KBM-7 (cell line): ENCODE measurements around the gene HHLA2.

ENCODE experiments used
- DNase-seq: peaks from one replicate; pipeline ENCODE4 v3.0.0-alpha.2; 2015
- in situ Hi-C: fragments of 300-500 bp; cut with MboI; formaldehyde crosslinking; loops from 2 replicates; pipeline ENCODE4 v1.14.3; 2020; ENCODE audit warnings: low sequenced_read_pairs, low pct_unique_long_range_greater_than_20kb, mixed read lengths

Gene HHLA2

GRCh38 chr3:108295421-108296175, 750 bp upstream of the HHLA2 start:
- in situ Hi-C loops = no loop called here
- DNase-seq = peak; percentile 30

GRCh38 chr3:108297647-108298046, 1.3 kb downstream of the HHLA2 start:
- in situ Hi-C loops = no loop called here

GRCh38 chr3:108298056-108298455, 1.7 kb downstream of the HHLA2 start:
- in situ Hi-C loops = no loop called here
- no peak for DNase-seq

More at GRCh38 chr3:108297647-108298046, 1.3 kb downstream of the HHLA2 start:
- DNase-seq = no peak

- in situ Hi-C loops = no loop called here
- no peak for DNase-seq
Measured at GRCh38 chr3:108300103-108300849, 3.9 kb downstream of the HHLA2 start.

- in situ Hi-C loops = no loop called here
- no peak for DNase-seq
Measured at GRCh38 chr3:108301695-108302404, 5.5 kb downstream of the HHLA2 start.

- in situ Hi-C loops = no loop called here
- no peak for DNase-seq
Measured at GRCh38 chr3:108302570-108302969, 6.2 kb downstream of the HHLA2 start.

GRCh38 chr3:108305484-108306172, 9.3 kb downstream of the HHLA2 start:
- DNase-seq = no peak
- in situ Hi-C loops = no loop called here

- DNase-seq = peak; percentile 92
- in situ Hi-C loops = no loop called here
Measured at GRCh38 chr3:108311797-108312196, 15.4 kb downstream of the HHLA2 start.

GRCh38 chr3:108312656-108313055, 16.3 kb downstream of the HHLA2 start:
- DNase-seq = no peak

GRCh38 chr3:108315767-108316301, 19.5 kb downstream of the HHLA2 start:
- no peak for DNase-seq
- in situ Hi-C loops = no loop called here

More at GRCh38 chr3:108312656-108313055, 16.3 kb downstream of the HHLA2 start:
- in situ Hi-C loops = no loop called here

GRCh38 chr3:108319428-108320082, 23.2 kb downstream of the HHLA2 start:
- DNase-seq = peak; percentile 49
- in situ Hi-C loops = no loop called here

GRCh38 chr3:108320746-108321350, 24.5 kb downstream of the HHLA2 start:
- no peak for DNase-seq
- in situ Hi-C loops = no loop called here

- in situ Hi-C loops = no loop called here
- peak; percentile 43 for DNase-seq
Measured at GRCh38 chr3:108322352-108322751, 26.0 kb downstream of the HHLA2 start.

GRCh38 chr3:108324177-108324576, 27.8 kb downstream of the HHLA2 start:
- DNase-seq = no peak
- in situ Hi-C loops = no loop called here

GRCh38 chr3:108327168-108327567, 30.8 kb downstream of the HHLA2 start:
- no peak for DNase-seq
- in situ Hi-C loops = no loop called here

- DNase-seq = peak; percentile 51
- in situ Hi-C loops = no loop called here
Measured at GRCh38 chr3:108328821-108329486, 32.6 kb downstream of the HHLA2 start.

GRCh38 chr3:108329508-108329907, 33.2 kb downstream of the HHLA2 start:
- DNase-seq = no peak
- in situ Hi-C loops = no loop called here

GRCh38 chr3:108329947-108330346, 33.6 kb downstream of the HHLA2 start:
- in situ Hi-C loops = no loop called here
- DNase-seq = no peak
